HG02870 (cell line): ENCODE data around the gene PHLDA3.

ENCODE experiments used
- ATAC-seq: cut with Tn5 transposase; IDR thresholded peaks from one replicate; pipeline ENCODE4 v1.9.1; 2021; ENCODE audit warnings: mild to moderate bottlenecking, moderate library complexity; ENCODE audit not compliant: unreplicated experiment

PHLDA3 gene

GRCh38 chr1:201466492-201466891, 2.5 kb downstream of the PHLDA3 start:
- no peak for ATAC-seq

- no peak for ATAC-seq
These were observed 3.2 kb downstream of the PHLDA3 start for GRCh38 chr1:201465698-201466290.

GRCh38 chr1:201463071-201463552, 5.9 kb downstream of the PHLDA3 start:
- no peak for ATAC-seq

GRCh38 chr1:201461645-201462441, 7.1 kb downstream of the PHLDA3 start:
- no peak for ATAC-seq

- ATAC-seq = no peak
These were observed 8.0 kb downstream of the PHLDA3 start for GRCh38 chr1:201460814-201461644.

GRCh38 chr1:201459775-201460174, 9.2 kb downstream of the PHLDA3 start:
- ATAC-seq = no peak

- ATAC-seq = no peak
These were observed 9.9 kb downstream of the PHLDA3 start for GRCh38 chr1:201459052-201459451.

- no peak for ATAC-seq
These were observed 11.5 kb downstream of the PHLDA3 start for GRCh38 chr1:201457508-201457960.

- no peak for ATAC-seq
These were observed 12.3 kb downstream of the PHLDA3 start for GRCh38 chr1:201456499-201457309.

GRCh38 chr1:201455098-201455497, 13.9 kb downstream of the PHLDA3 start:
- no peak for ATAC-seq

GRCh38 chr1:201454608-201455007, 14.4 kb downstream of the PHLDA3 start:
- ATAC-seq = no peak

- no peak for ATAC-seq
These were observed 16.1 kb downstream of the PHLDA3 start for GRCh38 chr1:201452866-201453265.

- ATAC-seq = no peak
These were observed 18.2 kb downstream of the PHLDA3 start for GRCh38 chr1:201450721-201451291.

GRCh38 chr1:201448990-201449389, 20.0 kb downstream of the PHLDA3 start:
- ATAC-seq = no peak

- ATAC-seq = no peak
These were observed 20.8 kb downstream of the PHLDA3 start for GRCh38 chr1:201447903-201448871.

- no peak for ATAC-seq
These were observed 23.7 kb downstream of the PHLDA3 start for GRCh38 chr1:201445310-201445709.

- no peak for ATAC-seq
These were observed 24.2 kb downstream of the PHLDA3 start for GRCh38 chr1:201444792-201445191.

- ATAC-seq = no peak
These were observed 25.2 kb downstream of the PHLDA3 start for GRCh38 chr1:201443747-201444146.

GRCh38 chr1:201436969-201437368, 32.0 kb downstream of the PHLDA3 start:
- ATAC-seq = no peak
